NT2/D1 (cell line): ENCODE measurements around the gene HOXA1.

Source experiments
- SUZ12 ChIP-seq: IDR thresholded peaks from 2 replicates; pipeline ENCODE4 v1.6.1; 2011; ENCODE audit not compliant: insufficient read length, insufficient read depth; ENCODE audit errors: extremely low read depth
- YY1 ChIP-seq: IDR thresholded peaks from 2 replicates; pipeline ENCODE4 v1.6.1; 2011; ENCODE audit not compliant: insufficient read length, insufficient read depth
- ZNF274 ChIP-seq: IDR thresholded peaks from 2 replicates; pipeline ENCODE4 v1.6.1; 2011; ENCODE audit warnings: mild to moderate bottlenecking, low read depth, low read length

DNA sequence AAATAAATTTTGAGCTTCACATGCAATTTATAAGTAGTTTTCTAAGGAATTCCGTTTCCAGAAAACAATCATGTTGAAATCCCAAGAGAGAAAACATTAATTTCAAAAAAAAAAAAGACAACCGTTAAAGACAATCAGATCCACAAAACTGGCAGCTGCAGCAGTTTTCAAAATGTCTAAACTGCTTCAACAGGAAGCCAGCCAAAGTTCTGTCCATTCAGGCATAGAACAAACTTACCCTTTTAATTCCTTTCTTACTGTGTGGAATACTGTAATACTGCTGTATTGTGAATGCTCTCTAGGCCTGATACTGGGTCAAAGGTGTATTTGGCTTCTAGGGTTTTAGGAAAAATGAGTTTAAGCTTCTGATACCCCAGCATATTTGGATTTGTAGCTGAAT lies 31.6 kb downstream of the HOXA1 start:
- TF ChIP-seq ZNF274 (no peak), YY1 (no peak), SUZ12 (no peak)
